Keratinocyte (primary cell): Measurements from ENCODE around the gene SERPINA10. TPM values are rescaled to one million over a fixed set of nuclear protein-coding genes. Genes with fewer than 3 reads are reported as not detected.
"Not testable (repeated sequence)": the region's sequence is repeated elsewhere in the genome, so short reads cannot be mapped to it uniquely, and the experiment has no call there.

Source experiments
- DNase-seq: peaks from one replicate; pipeline ENCODE4 v3.0.0-alpha.2; 2011; ENCODE audit warnings: low read depth, missing footprints, low spot score
- FAIRE-seq: peaks from 2 replicates; lab custom pipeline; 2011; peaks lifted over from hg19 to GRCh38; lab: Jason Lieb, UNC
- H2AFZ ChIP-seq: 2 replicates; pipeline ENCODE4 v1.6.0; 2012; ENCODE audit warnings: low read length, control low read depth, inconsistent platforms; ENCODE audit not compliant: control insufficient read depth
- H3K27ac ChIP-seq: 2 replicates; pipeline ENCODE4 v1.5.1; 2011; ENCODE audit warnings: low read length; ENCODE audit not compliant: control insufficient read depth, insufficient read depth
- H3K27me3 ChIP-seq: 3 replicates; pipeline ENCODE4 v1.6.0; 2011; ENCODE audit warnings: low read length; ENCODE audit not compliant: control insufficient read depth, insufficient read depth; ENCODE audit errors: extremely low read depth
- H3K36me3 ChIP-seq, 2 experiments: 2 replicates in 1 of 2; 3 replicates in 1 of 2; pipeline ENCODE4 v1.5.1; 2011; ENCODE audit warnings: low read length in 2 of 2, mild to moderate bottlenecking in 1 of 2; ENCODE audit not compliant: control insufficient read depth in 2 of 2, insufficient read depth in 2 of 2; ENCODE audit errors: extremely low read depth in 1 of 2
- H3K4me1 ChIP-seq: 3 replicates; pipeline ENCODE4 v1.5.1; 2011; ENCODE audit warnings: low read length; ENCODE audit not compliant: control insufficient read depth, insufficient read depth; ENCODE audit errors: extremely low read depth
- H3K4me2 ChIP-seq: 3 replicates; pipeline ENCODE4 v1.6.0; 2011; ENCODE audit warnings: low read depth, low read length; ENCODE audit not compliant: control insufficient read depth, insufficient read depth; ENCODE audit errors: extremely low read depth
- H3K4me3 ChIP-seq, 3 experiments: fragments of 200-600 bp in 1 of 3; sonication (generic) in 1 of 3; 2 replicates in 2 of 3; 3 replicates in 1 of 3; pipeline ENCODE4 v1.5.1; 2011 to 2016; ENCODE audit warnings: low read length in 3 of 3, mild to moderate bottlenecking in 3 of 3, control low read depth in 2 of 3, inconsistent platforms in 1 of 3, low read depth in 1 of 3, mixed read lengths in 1 of 3, mixed run types in 1 of 3, moderate library complexity in 1 of 3; ENCODE audit not compliant: control insufficient read depth in 2 of 3, insufficient read depth in 2 of 3; ENCODE audit errors: extremely low read depth in 1 of 3
- H3K79me2 ChIP-seq: 2 replicates; pipeline ENCODE4 v1.6.0; 2012; ENCODE audit warnings: low read length; ENCODE audit not compliant: control insufficient read depth, insufficient read depth
- H3K9ac ChIP-seq: 3 replicates; pipeline ENCODE4 v1.6.0; 2011; ENCODE audit warnings: low read length; ENCODE audit not compliant: control insufficient read depth, insufficient read depth; ENCODE audit errors: extremely low read depth
- H3K9me1 ChIP-seq: 3 replicates; pipeline ENCODE4 v1.6.0; 2011; ENCODE audit warnings: low read length; ENCODE audit not compliant: control insufficient read depth, insufficient read depth; ENCODE audit errors: extremely low read depth
- H3K9me3 ChIP-seq: 2 replicates; pipeline ENCODE4 v1.5.1; 2012; ENCODE audit warnings: low read depth, low read length; ENCODE audit not compliant: control insufficient read depth
- H4K20me1 ChIP-seq: 3 replicates; pipeline ENCODE4 v1.6.0; 2011; ENCODE audit warnings: low read length; ENCODE audit not compliant: control insufficient read depth, insufficient read depth; ENCODE audit errors: extremely low read depth
- EZH2 ChIP-seq: IDR thresholded peaks from one replicate; pipeline ENCODE4 v1.6.1; 2012; ENCODE audit warnings: inconsistent platforms, mild to moderate bottlenecking, low read length, moderate library complexity
- dilution Hi-C: fragments of 300-500 bp; cut with MboI; formaldehyde crosslinking; loops from one replicate; pipeline ENCODE4 v1.7.0; 2020; ENCODE audit warnings: low sequenced_read_pairs; ENCODE audit not compliant: extremely low pct_ligation_motif_present
- polyA plus RNA-seq, 5 experiments: library from polyadenylated mRNA; depleted of rRNA in 3 of 5; stranded (reverse) in 3 of 5; stranded (forward) in 1 of 5; unstranded in 1 of 5; fragments of >200 nt; gene quantifications; 1 replicate in 1 of 5; 2 replicates in 3 of 5; 3 replicates in 1 of 5; pipeline versions ENCODE4 v1.2.1 to v1.2.3, GENCODE V29; 2011 to 2012; ENCODE audit warnings: missing spikeins in 2 of 5, low read depth in 1 of 5, low replicate concordance in 1 of 5
- TF ChIP-seq, protein P1 (sequence below), 3 experiments: IDR thresholded peaks in 1 of 3; conservative IDR thresholded peaks in 1 of 3; optimal IDR thresholded peaks in 1 of 3; 2 replicates in 2 of 3; 3 replicates in 1 of 3; pipeline versions ENCODE3 to v1.5.1; 2011; ENCODE audit warnings: low read length in 3 of 3, mild to moderate bottlenecking in 3 of 3, moderate library complexity in 2 of 3, control low read depth in 1 of 3, inconsistent platforms in 1 of 3; ENCODE audit not compliant: insufficient read depth in 2 of 3; ENCODE audit errors: extremely low read depth in 1 of 3

The SERPINA10 gene
- polyA plus RNA-seq, 1 donor (not counting 4 experiments of a cell fraction or from before 2014, with no cell fraction given): not detected

- no peak overlapping the region for H3K9ac ChIP-seq
- no peak overlapping the region for H3K27ac ChIP-seq
- no peaks in the 10 kb centered on the region for H3K27me3 ChIP-seq
- H2AFZ ChIP-seq: no peak overlapping the region
- H3K4me1 ChIP-seq: no peaks in the 10 kb centered on the region
- H3K4me2 ChIP-seq: no peak overlapping the region
- no peaks in the 10 kb centered on the region for H3K9me1 ChIP-seq
- no peaks in the 10 kb centered on the region for H4K20me1 ChIP-seq
- no peaks in the 10 kb centered on the region for H3K79me2 ChIP-seq
- DNase-seq (no peak), FAIRE-seq (no peak)
- no peaks in the 10 kb centered on the region for H3K36me3 ChIP-seq
- no peak overlapping the region for H3K4me3 ChIP-seq
- H3K9me3 ChIP-seq: no peaks in the 10 kb centered on the region
- dilution Hi-C loops: no loop called here
- no peak for TF ChIP-seq EZH2
- TF ChIP-seq, protein P1, sequence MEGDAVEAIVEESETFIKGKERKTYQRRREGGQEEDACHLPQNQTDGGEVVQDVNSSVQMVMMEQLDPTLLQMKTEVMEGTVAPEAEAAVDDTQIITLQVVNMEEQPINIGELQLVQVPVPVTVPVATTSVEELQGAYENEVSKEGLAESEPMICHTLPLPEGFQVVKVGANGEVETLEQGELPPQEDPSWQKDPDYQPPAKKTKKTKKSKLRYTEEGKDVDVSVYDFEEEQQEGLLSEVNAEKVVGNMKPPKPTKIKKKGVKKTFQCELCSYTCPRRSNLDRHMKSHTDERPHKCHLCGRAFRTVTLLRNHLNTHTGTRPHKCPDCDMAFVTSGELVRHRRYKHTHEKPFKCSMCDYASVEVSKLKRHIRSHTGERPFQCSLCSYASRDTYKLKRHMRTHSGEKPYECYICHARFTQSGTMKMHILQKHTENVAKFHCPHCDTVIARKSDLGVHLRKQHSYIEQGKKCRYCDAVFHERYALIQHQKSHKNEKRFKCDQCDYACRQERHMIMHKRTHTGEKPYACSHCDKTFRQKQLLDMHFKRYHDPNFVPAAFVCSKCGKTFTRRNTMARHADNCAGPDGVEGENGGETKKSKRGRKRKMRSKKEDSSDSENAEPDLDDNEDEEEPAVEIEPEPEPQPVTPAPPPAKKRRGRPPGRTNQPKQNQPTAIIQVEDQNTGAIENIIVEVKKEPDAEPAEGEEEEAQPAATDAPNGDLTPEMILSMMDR (optimal IDR thresholded peaks at IDR 0.05 in 1 of 3, IDR thresholded peaks at IDR 0.05 in 1 of 3, conservative IDR thresholded peaks at IDR 0.05 in 1 of 3; ENCODE audit: extremely low read depth in 1 of 3, insufficient read depth in 2 of 3, low read length in 3 of 3): no peak
Observed at GRCh38 chr14:94267352-94267751, 25.7 kb downstream of the SERPINA10 start.

- H3K27ac ChIP-seq, H3K79me2 ChIP-seq, H3K9me3 ChIP-seq, H2AFZ ChIP-seq, H3K4me1 ChIP-seq, H4K20me1 ChIP-seq, DNase-seq, FAIRE-seq, H3K4me2 ChIP-seq, dilution Hi-C loops, H3K9me1 ChIP-seq, H3K4me3 ChIP-seq, H3K27me3 ChIP-seq, H3K9ac ChIP-seq, H3K36me3 ChIP-seq: not testable (repeated sequence)
Observed at GRCh38 chr14:94264195-94264594, 28.9 kb downstream of the SERPINA10 start.

GRCh38 chr14:94244182-94244581, 48.9 kb downstream of the SERPINA10 start:
- Histone ChIP-seq H3K4me2 (no peak overlapping the region), H3K36me3 (peaks cover 0 to 3% of the 10 kb centered on the region in 2 experiments), H3K4me3 (no peak overlapping the region), H4K20me1 (no peaks in the 10 kb centered on the region), H3K79me2 (no peaks in the 10 kb centered on the region), H3K27ac (no peak overlapping the region), H3K9me1 (no peaks in the 10 kb centered on the region), H3K27me3 (no peaks in the 10 kb centered on the region), H3K4me1 (no peaks in the 10 kb centered on the region), H3K9ac (no peak overlapping the region), H3K9me3 (no peaks in the 10 kb centered on the region), H2AFZ (no peak overlapping the region)
- dilution Hi-C loops: no loop called here
- no peak for TF ChIP-seq EZH2
- TF ChIP-seq, protein P1 (optimal IDR thresholded peaks at IDR 0.05 in 1 of 3, IDR thresholded peaks at IDR 0.05 in 1 of 3, conservative IDR thresholded peaks at IDR 0.05 in 1 of 3; ENCODE audit: extremely low read depth in 1 of 3, insufficient read depth in 2 of 3, low read length in 3 of 3): no peak
- FAIRE-seq (no peak), DNase-seq (no peak)
